Choroid plexus epithelial cell (primary cell): ENCODE measurements around the gene TOLLIP.

Experiments
- DNase-seq: peaks from one replicate; pipeline ENCODE4 v3.0.0-alpha.2; 2010; ENCODE audit warnings: low read depth
- H3K4me3 ChIP-seq: 2 replicates; pipeline ENCODE4 v1.5.1; 2011; ENCODE audit warnings: low read depth, mild to moderate bottlenecking, control low read depth, low read length, moderate library complexity
- TF ChIP-seq, protein P1 (sequence below): conservative IDR thresholded peaks from 2 replicates; pipeline ENCODE4 v1.5.1; 2011; ENCODE audit warnings: low read depth, mild to moderate bottlenecking, control low read depth, inconsistent platforms, low read length, moderate library complexity

Gene TOLLIP

DNA sequence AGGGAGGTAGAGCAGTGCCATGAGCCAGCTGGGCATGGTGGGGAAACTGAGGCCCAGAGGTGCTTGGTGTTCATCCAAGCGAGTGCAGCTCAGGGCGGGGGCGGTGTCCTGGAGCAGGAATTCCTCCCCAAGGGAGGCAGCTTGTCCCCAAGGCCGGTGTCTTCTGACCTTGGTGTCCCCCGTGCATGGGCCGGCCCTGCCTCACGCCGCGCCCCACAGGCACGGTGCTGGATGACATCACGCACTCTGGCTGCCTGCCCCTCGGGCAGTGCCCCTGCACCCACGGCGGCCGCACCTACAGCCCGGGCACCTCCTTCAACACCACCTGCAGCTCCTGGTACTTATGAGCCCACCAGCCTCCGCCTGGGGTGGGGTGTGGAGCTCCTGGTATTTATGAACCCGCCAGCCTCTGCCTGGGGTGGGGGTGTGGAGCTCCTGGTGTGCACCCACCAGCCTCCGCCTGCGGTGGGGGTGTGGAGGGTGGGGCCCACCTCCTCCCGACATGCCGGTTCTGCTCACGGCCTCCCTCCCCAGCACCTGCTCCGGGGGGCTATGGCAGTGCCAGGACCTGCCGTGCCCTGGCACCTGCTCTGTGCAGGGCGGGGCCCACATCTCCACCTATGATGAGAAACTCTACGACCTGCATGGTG, 79.8 kb downstream of the TOLLIP start:
- no peak for DNase-seq
- H3K4me3 ChIP-seq, result no peak overlapping the region
- TF ChIP-seq, protein P1, sequence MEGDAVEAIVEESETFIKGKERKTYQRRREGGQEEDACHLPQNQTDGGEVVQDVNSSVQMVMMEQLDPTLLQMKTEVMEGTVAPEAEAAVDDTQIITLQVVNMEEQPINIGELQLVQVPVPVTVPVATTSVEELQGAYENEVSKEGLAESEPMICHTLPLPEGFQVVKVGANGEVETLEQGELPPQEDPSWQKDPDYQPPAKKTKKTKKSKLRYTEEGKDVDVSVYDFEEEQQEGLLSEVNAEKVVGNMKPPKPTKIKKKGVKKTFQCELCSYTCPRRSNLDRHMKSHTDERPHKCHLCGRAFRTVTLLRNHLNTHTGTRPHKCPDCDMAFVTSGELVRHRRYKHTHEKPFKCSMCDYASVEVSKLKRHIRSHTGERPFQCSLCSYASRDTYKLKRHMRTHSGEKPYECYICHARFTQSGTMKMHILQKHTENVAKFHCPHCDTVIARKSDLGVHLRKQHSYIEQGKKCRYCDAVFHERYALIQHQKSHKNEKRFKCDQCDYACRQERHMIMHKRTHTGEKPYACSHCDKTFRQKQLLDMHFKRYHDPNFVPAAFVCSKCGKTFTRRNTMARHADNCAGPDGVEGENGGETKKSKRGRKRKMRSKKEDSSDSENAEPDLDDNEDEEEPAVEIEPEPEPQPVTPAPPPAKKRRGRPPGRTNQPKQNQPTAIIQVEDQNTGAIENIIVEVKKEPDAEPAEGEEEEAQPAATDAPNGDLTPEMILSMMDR, result no peak

DNA sequence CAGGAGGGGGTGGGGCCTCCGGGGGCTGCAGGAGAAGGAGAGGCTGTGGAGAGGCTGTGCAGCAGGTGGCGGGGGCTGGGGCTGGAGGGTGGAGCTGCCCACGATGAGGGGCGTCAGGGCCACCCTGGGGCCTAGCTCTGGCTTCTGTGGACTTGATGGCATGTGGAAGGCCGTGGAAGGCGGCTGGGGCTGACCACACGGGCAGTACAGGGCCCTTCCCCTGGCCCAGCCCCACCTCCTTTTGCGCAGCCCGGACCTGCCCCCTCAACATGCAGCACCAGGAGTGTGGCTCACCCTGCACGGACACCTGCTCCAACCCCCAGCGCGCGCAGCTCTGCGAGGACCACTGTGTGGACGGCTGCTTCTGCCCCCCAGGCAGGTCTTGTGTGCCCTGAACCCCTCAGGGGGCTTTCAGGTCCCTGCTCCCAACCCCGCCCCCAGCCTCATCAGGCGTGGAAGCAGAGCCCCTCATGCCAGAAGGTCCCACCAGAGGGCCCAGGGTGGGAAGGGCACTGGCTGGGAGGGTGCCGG, 80.4 kb downstream of the TOLLIP start:
- TF ChIP-seq, protein P1, result no peak
- H3K4me3 ChIP-seq, result no peak overlapping the region
- DNase-seq, result no peak

DNA sequence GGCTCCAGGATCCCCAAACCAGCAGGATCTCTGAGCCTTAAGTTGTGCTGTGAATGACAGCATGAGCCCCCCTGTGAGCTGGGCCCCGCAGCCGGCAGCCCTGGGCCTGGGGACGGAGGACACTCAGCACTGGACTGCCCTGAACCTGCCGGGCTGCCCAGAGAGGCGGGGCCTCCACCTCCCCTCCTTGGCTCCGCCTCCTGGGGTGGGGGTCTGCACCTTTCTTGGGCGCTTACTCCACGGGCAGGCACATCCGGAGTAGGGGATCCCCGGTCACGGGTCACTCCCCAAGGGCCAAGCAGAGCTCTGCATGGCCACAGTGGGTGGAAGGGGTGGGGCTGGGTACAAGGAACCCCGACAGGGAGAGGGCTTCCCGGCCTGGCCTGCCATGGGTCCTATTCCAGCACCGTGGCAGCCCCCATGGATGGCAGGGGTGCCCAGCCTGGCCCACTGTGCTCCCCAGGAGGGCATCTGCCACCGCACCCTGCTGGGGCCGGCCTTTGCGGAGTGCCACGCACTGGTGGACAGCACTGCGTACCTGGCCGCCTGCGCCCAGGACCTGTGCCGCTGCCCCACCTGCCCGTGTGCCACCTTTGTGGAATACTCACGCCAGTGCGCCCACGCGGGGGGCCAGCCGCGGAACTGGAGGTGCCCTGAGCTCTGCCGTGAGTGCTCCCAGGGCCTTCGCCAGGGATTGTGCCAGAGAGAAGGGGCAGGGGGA, 81.2 kb downstream of the TOLLIP start:
- no peak for DNase-seq
- TF ChIP-seq, protein P1, result no peak
- H3K4me3 ChIP-seq, result no peak overlapping the region

DNA sequence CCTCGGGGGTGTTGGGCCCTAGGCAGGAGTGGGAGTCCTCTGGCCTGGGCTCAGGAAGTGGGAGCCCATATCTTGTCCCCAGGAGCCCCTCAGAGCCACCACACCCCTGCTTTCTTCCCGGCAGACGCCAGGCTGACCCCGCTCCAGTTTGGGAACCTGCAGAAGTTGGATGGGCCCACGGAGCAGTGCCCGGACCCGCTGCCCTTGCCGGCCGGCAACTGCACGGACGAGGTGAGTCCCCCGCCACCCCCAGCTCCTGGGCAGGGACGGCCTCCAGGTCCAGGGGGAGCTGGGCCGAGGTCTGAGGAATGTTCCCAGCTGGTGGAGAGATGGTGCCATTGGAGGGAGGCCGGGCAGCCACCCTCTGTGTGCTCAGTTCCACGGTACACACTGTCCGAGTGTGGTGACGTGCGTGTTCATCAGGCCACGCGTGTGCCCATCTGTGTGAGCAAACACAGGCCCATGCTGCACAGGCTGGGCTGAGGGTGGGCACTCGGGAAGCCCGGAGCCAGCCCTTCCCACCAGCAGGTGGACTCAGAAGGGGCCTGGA, 81.8 kb downstream of the TOLLIP start:
- no peak overlapping the region for H3K4me3 ChIP-seq
- no peak for DNase-seq
- TF ChIP-seq, protein P1, result no peak

DNA sequence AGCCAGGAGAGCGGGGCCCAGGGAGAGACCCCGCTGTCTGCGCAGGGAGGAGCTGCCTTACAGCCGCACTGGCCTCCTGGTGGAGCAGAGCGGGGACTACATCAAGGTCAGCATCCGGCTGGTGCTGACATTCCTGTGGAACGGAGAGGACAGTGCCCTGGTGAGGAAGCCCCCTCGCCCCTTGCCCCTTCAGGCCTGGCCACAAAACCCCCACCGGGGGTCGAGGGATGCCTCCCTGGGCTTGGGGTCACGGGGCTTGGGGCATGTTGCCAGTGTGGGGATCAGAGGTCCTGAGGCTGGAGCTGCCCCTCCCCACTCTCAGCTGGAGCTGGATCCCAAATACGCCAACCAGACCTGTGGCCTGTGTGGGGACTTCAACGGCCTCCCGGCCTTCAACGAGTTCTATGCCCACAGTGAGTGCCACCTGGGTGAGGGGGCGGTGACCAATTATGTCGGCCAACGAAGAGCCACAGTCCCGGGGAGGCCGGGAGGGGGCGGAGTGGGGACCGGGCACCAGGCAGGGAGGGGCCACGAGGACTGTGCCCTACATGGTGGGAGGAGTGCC, 82.4 kb downstream of the TOLLIP start:
- peak; percentile 34 for DNase-seq
- no peak overlapping the region for H3K4me3 ChIP-seq
- TF ChIP-seq, protein P1, result peak; percentile 59

DNA sequence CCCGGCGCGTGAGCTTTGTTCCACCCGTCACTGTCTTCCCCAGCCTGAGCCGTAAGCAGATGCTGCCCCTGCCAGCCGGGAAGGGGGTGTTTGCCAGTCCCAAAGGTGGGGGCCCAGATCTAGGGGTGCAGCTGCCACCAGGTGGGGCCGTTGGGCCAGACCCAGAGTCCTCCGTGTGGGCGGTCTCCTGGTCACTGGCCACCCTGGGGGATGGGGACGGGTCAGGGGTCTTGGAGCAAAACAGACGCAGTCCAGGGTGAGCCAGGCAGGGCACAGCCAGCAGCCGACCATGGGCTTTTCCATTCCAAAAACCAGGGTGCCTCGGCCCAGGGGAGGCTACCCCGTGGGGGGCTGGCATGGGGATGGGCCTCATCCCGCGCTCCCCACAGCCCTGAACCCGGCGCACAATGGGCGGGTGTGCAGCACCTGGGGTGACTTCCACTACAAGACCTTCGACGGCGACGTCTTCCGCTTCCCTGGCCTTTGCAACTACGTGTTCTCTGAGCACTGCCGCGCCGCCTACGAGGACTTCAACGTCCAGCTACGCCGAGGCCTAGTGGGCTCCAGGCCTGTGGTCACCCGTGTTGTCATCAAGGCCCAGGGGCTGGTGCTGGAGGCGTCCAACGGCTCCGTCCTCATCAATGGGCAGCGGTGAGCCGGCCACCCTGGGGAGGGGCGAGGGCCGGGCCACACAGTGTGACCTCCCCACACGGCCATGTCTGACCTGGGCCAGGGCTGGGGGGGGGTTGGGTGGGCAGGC, 83.0 kb downstream of the TOLLIP start:
- TF ChIP-seq, protein P1, result peak; percentile 30
- DNase-seq, result no peak
- no peak overlapping the region for H3K4me3 ChIP-seq
